Neuronal stem cell (in vitro differentiated cells): ENCODE measurements around the gene RGMB.

Source experiments
- DNase-seq: peaks from one replicate; pipeline ENCODE4 v3.0.0-alpha.2; 2013; ENCODE audit warnings: low spot score
- H2AFZ ChIP-seq: one replicate; pipeline ENCODE4 v1.6.1; 2013; ENCODE audit warnings: mild to moderate bottlenecking, low read length, inconsistent platforms
- H2AK5ac ChIP-seq: 2 replicates; pipeline ENCODE4 v1.6.1; 2013; ENCODE audit warnings: low read depth, mild to moderate bottlenecking, inconsistent platforms, low read length, moderate library complexity, mixed read lengths
- H2BK120ac ChIP-seq: 2 replicates; pipeline ENCODE4 v1.6.1; 2013; ENCODE audit warnings: low read depth, mild to moderate bottlenecking, inconsistent platforms, low read length, moderate library complexity, mixed read lengths
- H2BK12ac ChIP-seq: one replicate; pipeline ENCODE4 v1.6.1; 2013; ENCODE audit warnings: low read length, inconsistent platforms
- H2BK15ac ChIP-seq: 2 replicates; pipeline ENCODE4 v1.6.1; 2013; ENCODE audit warnings: mild to moderate bottlenecking, low read length, inconsistent platforms, mixed read lengths
- H2BK5ac ChIP-seq: one replicate; pipeline ENCODE4 v1.6.1; 2013; ENCODE audit warnings: inconsistent platforms, mild to moderate bottlenecking, low read length, moderate library complexity
- H3K14ac ChIP-seq: one replicate; pipeline ENCODE4 v1.6.1; 2013; ENCODE audit warnings: low read length, inconsistent platforms
- H3K18ac ChIP-seq: 2 replicates; pipeline ENCODE4 v1.6.1; 2013; ENCODE audit warnings: low read length, inconsistent platforms
- H3K23ac ChIP-seq: 2 replicates; pipeline ENCODE4 v1.6.1; 2013; ENCODE audit warnings: low read depth, mild to moderate bottlenecking, mixed read lengths, low read length, inconsistent platforms; ENCODE audit not compliant: poor library complexity
- H3K27ac ChIP-seq: replicated peaks from 3 replicates; pipeline ENCODE4 v1.5.1; 2013; ENCODE audit warnings: low read length, inconsistent platforms
- H3K27me3 ChIP-seq, 3 experiments: 2 replicates each; pipeline ENCODE4 v1.6.1; 2013; ENCODE audit warnings: low read length in 3 of 3, mild to moderate bottlenecking in 2 of 3, inconsistent platforms in 1 of 3, low read depth in 1 of 3, mixed read lengths in 1 of 3, moderate library complexity in 1 of 3; ENCODE audit not compliant: control insufficient read depth in 3 of 3, insufficient read depth in 3 of 3
- H3K36me3 ChIP-seq, 2 donors: replicated peaks in 1 of 2; 2 replicates each; pipeline ENCODE4 v1.6.1; 2013; ENCODE audit warnings: low read length in 2 of 2; ENCODE audit not compliant: control insufficient read depth in 2 of 2, insufficient read depth in 2 of 2
- H3K4ac ChIP-seq: 2 replicates; pipeline ENCODE4 v1.6.1; 2013; ENCODE audit warnings: inconsistent platforms, mild to moderate bottlenecking, low read length, moderate library complexity
- H3K4me1 ChIP-seq, 2 donors: 1 replicate in 1 of 2; 2 replicates in 1 of 2; pipeline ENCODE4 v1.6.1; 2013; ENCODE audit warnings: low read length in 2 of 2, low read depth in 1 of 2; ENCODE audit not compliant: control insufficient read depth in 2 of 2, insufficient read depth in 1 of 2
- H3K4me2 ChIP-seq: one replicate; pipeline ENCODE4 v1.6.1; 2013; ENCODE audit warnings: mild to moderate bottlenecking, low read length, inconsistent platforms; ENCODE audit not compliant: insufficient read depth, poor library complexity, severe bottlenecking
- H3K4me3 ChIP-seq, 2 donors: 2 replicates each; pipeline ENCODE4 v1.5.1; 2013; ENCODE audit warnings: low read length in 2 of 2, mild to moderate bottlenecking in 2 of 2, inconsistent platforms in 1 of 2, moderate library complexity in 1 of 2
- H3K79me1 ChIP-seq: one replicate; pipeline ENCODE4 v1.6.1; 2013; ENCODE audit warnings: low read depth, mild to moderate bottlenecking, inconsistent platforms, low read length, moderate library complexity
- H3K9ac ChIP-seq: one replicate; pipeline ENCODE4 v1.6.1; 2013; ENCODE audit warnings: mild to moderate bottlenecking, low read depth, low read length, inconsistent platforms; ENCODE audit not compliant: poor library complexity
- H3K9me3 ChIP-seq, 2 donors: replicated peaks in 1 of 2; 2 replicates each; pipeline versions ENCODE3 to v1.6.1; 2013; ENCODE audit warnings: low read length in 2 of 2, mild to moderate bottlenecking in 2 of 2, inconsistent platforms in 1 of 2, low read depth in 1 of 2, mixed read lengths in 1 of 2, moderate library complexity in 1 of 2; ENCODE audit not compliant: control insufficient read depth in 2 of 2, insufficient read depth in 1 of 2
- H4K8ac ChIP-seq: one replicate; pipeline ENCODE4 v1.6.1; 2013; ENCODE audit warnings: low read depth, mild to moderate bottlenecking, inconsistent platforms, low read length, moderate library complexity
- H4K91ac ChIP-seq: one replicate; pipeline ENCODE4 v1.6.1; 2013; ENCODE audit warnings: low read length, low read depth, mild to moderate bottlenecking, inconsistent platforms; ENCODE audit not compliant: poor library complexity
- WGBS, 2 donors: extraction: QIAGEN DNeasy Blood & Tissue Kit; methylation state at CpG; one replicate each; pipeline ENCODE4 v1.1.7; 2013; ENCODE audit warnings: missing lambda C conversion rate in 2 of 2, mixed read lengths in 1 of 2; ENCODE audit not compliant: insufficient read length in 2 of 2, insufficient replicate concordance in 1 of 2; ENCODE audit errors: extremely low coverage in 2 of 2; 5-methylcytosine and 5-hydroxymethylcytosine counted together

The RGMB gene

DNA sequence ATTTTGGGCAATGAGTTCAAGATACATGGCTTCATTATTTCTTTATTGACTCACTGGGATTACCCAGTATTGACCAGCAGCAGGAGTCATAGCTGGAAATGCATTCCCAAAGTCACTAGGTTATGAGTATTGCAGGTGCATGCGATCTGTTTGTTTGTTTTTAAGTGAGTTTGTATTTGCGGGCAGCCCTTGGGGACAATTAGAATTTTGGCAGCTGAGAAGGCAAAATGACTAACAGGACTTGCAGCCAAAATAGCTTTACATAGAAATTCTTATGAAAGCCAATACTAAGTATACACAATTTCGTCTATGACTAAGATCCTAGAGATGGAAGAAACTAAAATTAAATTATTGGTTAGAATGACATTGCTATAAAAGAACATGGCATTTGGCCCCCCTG lies 18.1 kb upstream of the RGMB start:
- Histone ChIP-seq H2AK5ac (no peak overlapping the region), H3K14ac (no peak overlapping the region), H3K4ac (no peak overlapping the region), H3K23ac (no peak overlapping the region), H3K79me1 (no peaks in the 10 kb centered on the region), H3K27me3 (no peaks in the 10 kb centered on the region), H2AFZ (no peak overlapping the region), H3K4me3 (no peak overlapping the region), H2BK12ac (no peak overlapping the region), H2BK120ac (no peak overlapping the region), H2BK15ac (no peak overlapping the region), H3K4me2 (no peak overlapping the region), H3K9ac (no peak overlapping the region), H3K36me3 (no peaks in the 10 kb centered on the region), H3K9me3 (peaks cover 0 to 3% of the 10 kb centered on the region in 2 donors), H3K18ac (no peak overlapping the region), H4K8ac (no peak overlapping the region), H3K27ac (no peak overlapping the region), H4K91ac (no peak overlapping the region), H3K4me1 (no peaks in the 10 kb centered on the region), H2BK5ac (no peak overlapping the region)
- DNase-seq = no peak
- WGBS, 2 donors = no CpG with 5 or more reads among the region's 3 CpGs

DNA sequence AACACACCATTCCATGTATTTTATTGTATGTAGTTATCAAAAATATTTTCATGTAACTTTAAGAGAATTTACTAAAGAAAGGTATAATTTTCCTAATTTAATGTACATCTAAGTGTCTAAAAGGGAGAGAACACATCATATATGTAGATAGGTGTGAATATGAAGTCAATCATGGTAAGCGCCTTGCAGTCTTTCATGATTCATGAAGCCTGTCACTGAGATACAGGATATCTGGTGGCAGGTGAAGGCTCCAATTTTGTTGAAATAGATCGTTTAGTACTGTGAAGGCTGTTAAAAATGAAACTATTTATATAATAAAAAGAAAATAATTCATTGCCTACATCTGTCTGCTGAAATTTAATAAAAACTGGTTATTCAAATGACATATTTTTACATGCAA lies 15.5 kb upstream of the RGMB start:
- WGBS, 2 donors = no CpG with 5 or more reads among the region's 2 CpGs
- H3K79me1 ChIP-seq = no peaks in the 10 kb centered on the region

DNA sequence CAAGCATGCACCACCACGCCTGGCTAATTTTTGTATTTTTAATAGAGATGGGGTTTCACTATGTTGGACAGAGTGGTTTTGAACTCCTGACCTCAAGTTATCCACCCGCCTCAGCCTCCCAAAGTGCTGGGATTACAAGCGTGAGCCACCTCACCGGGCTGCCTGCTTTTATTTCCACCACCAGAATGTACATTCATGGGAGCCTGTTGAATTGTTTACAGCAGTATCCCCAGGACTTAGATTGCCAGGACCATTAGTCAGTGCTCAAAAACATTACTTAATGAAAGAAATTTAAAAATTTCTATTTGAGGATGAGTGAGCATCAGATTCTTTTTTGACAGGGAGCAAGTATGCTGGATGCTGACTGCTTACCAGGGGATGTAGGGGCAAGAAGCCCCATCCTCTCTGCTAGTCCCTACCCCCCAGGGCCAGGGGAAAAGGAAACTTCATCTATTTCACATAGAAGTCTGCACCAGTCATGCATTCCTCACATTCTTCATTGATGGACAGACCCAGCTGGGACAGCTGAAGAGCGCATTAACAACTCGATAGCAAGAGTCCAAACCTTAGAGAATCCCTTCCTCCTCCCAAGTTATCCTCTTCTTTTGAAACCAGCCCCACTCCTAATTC lies 10.3 kb upstream of the RGMB start:
- Histone ChIP-seq H3K9me3 (peaks cover 0 to 13% of the 10 kb centered on the region in 2 donors), H3K36me3 (no peaks in the 10 kb centered on the region), H3K27me3 (no peaks in the 10 kb centered on the region), H2BK5ac (no peak overlapping the region), H2AK5ac (no peak overlapping the region), H3K79me1 (no peaks in the 10 kb centered on the region), H2BK15ac (no peak overlapping the region), H3K4ac (no peak overlapping the region), H3K27ac (peak overlapping the region; percentile 47), H3K4me3 (no peak overlapping the region), H2BK120ac (no peak overlapping the region), H2AFZ (no peak overlapping the region), H3K9ac (no peak overlapping the region), H3K4me1 (peaks cover 1 to 10% of the 10 kb centered on the region in 2 donors), H4K91ac (no peak overlapping the region), H3K23ac (no peak overlapping the region), H4K8ac (no peak overlapping the region), H3K18ac (no peak overlapping the region), H2BK12ac (no peak overlapping the region), H3K14ac (no peak overlapping the region), H3K4me2 (no peak overlapping the region)
- DNase-seq = no peak
- no CpG with 5 or more reads among the region's 6 CpGs for WGBS, 2 donors

More for the DNA sequence above, 15.5 kb upstream of the RGMB start:
- Histone ChIP-seq H2BK5ac (no peak overlapping the region), H3K14ac (no peak overlapping the region), H3K27me3 (no peaks in the 10 kb centered on the region), H3K9ac (no peak overlapping the region), H4K8ac (no peak overlapping the region), H3K4me2 (no peak overlapping the region), H2BK15ac (no peak overlapping the region), H3K36me3 (no peaks in the 10 kb centered on the region), H2BK12ac (no peak overlapping the region), H3K23ac (no peak overlapping the region), H2BK120ac (no peak overlapping the region), H3K4ac (no peak overlapping the region), H3K18ac (no peak overlapping the region), H3K27ac (no peak overlapping the region), H2AK5ac (no peak overlapping the region), H3K9me3 (peaks cover 0 to 10% of the 10 kb centered on the region in 2 donors), H3K4me3 (no peak overlapping the region), H3K4me1 (no peaks in the 10 kb centered on the region), H2AFZ (no peak overlapping the region), H4K91ac (no peak overlapping the region)
- DNase-seq = no peak

DNA sequence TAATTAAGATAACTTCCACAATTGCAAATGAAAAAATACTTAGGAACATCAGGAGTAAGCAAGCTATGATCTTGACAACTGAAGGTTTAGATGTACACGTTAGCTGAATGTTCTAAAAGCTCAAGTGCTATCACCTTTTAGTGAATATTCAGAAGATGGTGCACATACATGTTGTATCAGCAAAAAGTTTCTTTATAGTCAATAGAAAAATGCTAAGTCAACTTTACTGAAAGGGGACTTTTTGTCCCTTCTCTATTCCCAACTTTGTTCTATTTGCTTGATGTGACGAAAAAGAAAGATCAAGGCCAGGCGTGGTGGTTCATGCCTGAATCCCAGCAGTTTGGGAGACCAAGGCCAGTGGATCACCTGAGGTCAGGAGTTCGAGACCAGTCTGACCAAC lies 7.6 kb upstream of the RGMB start:
- Histone ChIP-seq H2BK120ac (no peak overlapping the region), H4K8ac (no peak overlapping the region), H2BK15ac (no peak overlapping the region), H3K4me2 (no peak overlapping the region), H2BK12ac (no peak overlapping the region), H2AK5ac (no peak overlapping the region), H3K14ac (no peak overlapping the region), H3K18ac (no peak overlapping the region), H3K27ac (no peak overlapping the region), H4K91ac (no peak overlapping the region), H3K4ac (no peak overlapping the region), H3K23ac (no peak overlapping the region), H3K36me3 (peaks cover 0 to 5% of the 10 kb centered on the region in 2 donors), H2BK5ac (no peak overlapping the region), H3K27me3 (no peaks in the 10 kb centered on the region), H3K79me1 (peaks cover 4% of the 10 kb centered on the region), H2AFZ (no peak overlapping the region), H3K4me1 (peaks cover 3 to 10% of the 10 kb centered on the region in 2 donors), H3K4me3 (no peak overlapping the region), H3K9ac (no peak overlapping the region), H3K9me3 (peaks cover 0 to 13% of the 10 kb centered on the region in 2 donors)
- DNase-seq = no peak
- WGBS, 2 donors = no CpG with 5 or more reads among the region's 4 CpGs
